HL-60 (cell line): ENCODE data around the gene GLRB.

ENCODE experiments used
- CTCF ChIP-seq: IDR thresholded peaks from one replicate; pipeline ENCODE4 v1.5.1; 2011; ENCODE audit warnings: low read length, control low read depth, inconsistent platforms; ENCODE audit not compliant: insufficient read depth
- GABPA ChIP-seq: IDR thresholded peaks from 2 replicates; pipeline ENCODE4 v1.6.1; 2012; ENCODE audit warnings: low read depth
- POLR2AphosphoS5 ChIP-seq: IDR thresholded peaks from 2 replicates; pipeline ENCODE4 v1.6.1; 2012; ENCODE audit warnings: low read depth
- REST ChIP-seq: IDR thresholded peaks from 2 replicates; pipeline ENCODE4 v1.6.1; 2012; ENCODE audit warnings: low read depth; ENCODE audit not compliant: insufficient replicate concordance
- SPI1 ChIP-seq: IDR thresholded peaks from 2 replicates; pipeline ENCODE4 v1.6.1; 2012; ENCODE audit warnings: low read depth, mild to moderate bottlenecking, borderline replicate concordance

- TF ChIP-seq CTCF (no peak), POLR2AphosphoS5 (no peak), REST (no peak), GABPA (no peak), SPI1 (no peak)
Measured at GRCh38 chr4:157076578-157076947, 613 bp downstream of the GLRB start.
